Hepatocyte (in vitro differentiated cells): Measurements from ENCODE around the gene LDB2. TPM values are rescaled to one million over a fixed set of nuclear protein-coding genes. Genes with fewer than 3 reads are reported as not detected.

Experiments
- DNase-seq: peaks from one replicate; pipeline ENCODE4 v3.0.0-alpha.2; 2016; ENCODE audit warnings: low spot score
- H2AFZ ChIP-seq: fragments of 200-600 bp; sonication (generic); 2 replicates; pipeline ENCODE4 v1.6.0; 2016; ENCODE audit warnings: antibody characterized with exemption, mild to moderate bottlenecking
- H3K27ac ChIP-seq: fragments of 200-600 bp; sonication (generic); 2 replicates; pipeline ENCODE4 v1.5.1; 2016; ENCODE audit warnings: mild to moderate bottlenecking
- H3K27me3 ChIP-seq: fragments of 200-600 bp; sonication (generic); 2 replicates; pipeline ENCODE4 v1.6.1; 2016
- H3K36me3 ChIP-seq: fragments of 200-600 bp; sonication (generic); replicated peaks from 2 replicates; pipeline ENCODE4 v1.5.1; 2016; ENCODE audit warnings: low read depth; ENCODE audit not compliant: insufficient read depth
- H3K4me1 ChIP-seq: fragments of 200-600 bp; sonication (generic); 2 replicates; pipeline ENCODE4 v1.5.1; 2016; ENCODE audit warnings: mild to moderate bottlenecking, moderate library complexity; ENCODE audit not compliant: insufficient read depth
- H3K4me2 ChIP-seq: fragments of 200-600 bp; sonication (generic); 2 replicates; pipeline ENCODE4 v1.6.0; 2016
- H3K4me3 ChIP-seq: fragments of 200-600 bp; sonication (generic); 2 replicates; pipeline ENCODE4 v1.5.1; 2016; ENCODE audit warnings: mild to moderate bottlenecking
- H3K79me2 ChIP-seq: fragments of 200-600 bp; sonication (generic); 2 replicates; pipeline ENCODE4 v1.6.0; 2017; ENCODE audit warnings: mild to moderate bottlenecking
- H3K9me2 ChIP-seq: fragments of 200-600 bp; sonication (generic); replicated peaks from 2 replicates; pipeline ENCODE4 v1.6.0; 2017; ENCODE audit warnings: mild to moderate bottlenecking; ENCODE audit not compliant: insufficient read depth
- H3K9me3 ChIP-seq: fragments of 200-600 bp; sonication (generic); 2 replicates; pipeline ENCODE4 v1.5.1; 2016; ENCODE audit warnings: low read depth, mild to moderate bottlenecking
- H4K20me1 ChIP-seq: fragments of 200-600 bp; sonication (generic); 2 replicates; pipeline ENCODE4 v1.6.0; 2016; ENCODE audit warnings: mild to moderate bottlenecking; ENCODE audit not compliant: insufficient read depth, poor library complexity, severe bottlenecking
- CTCF ChIP-seq: fragments of 200-600 bp; sonication (generic); IDR thresholded peaks from 2 replicates; pipeline ENCODE4 v1.5.1; 2016; ENCODE audit warnings: antibody characterized with exemption, mild to moderate bottlenecking; ENCODE audit not compliant: poor library complexity
- EZH2 ChIP-seq: fragments of 200-600 bp; sonication (generic); IDR thresholded peaks from 2 replicates; pipeline ENCODE4 v1.6.1; 2016; ENCODE audit warnings: antibody characterized with exemption, mild to moderate bottlenecking, borderline replicate concordance
- EZH2phosphoT487 ChIP-seq: fragments of 200-600 bp; sonication (generic); IDR thresholded peaks from one replicate; pipeline ENCODE4 v1.6.1; 2018; ENCODE audit warnings: antibody characterized with exemption, mild to moderate bottlenecking, low read depth, moderate library complexity; ENCODE audit not compliant: unreplicated experiment, severe bottlenecking
- WGBS: methylation state at CpG from one replicate; pipeline ENCODE4 v1.1.6; 2016; ENCODE audit warnings: low lambda C conversion rate; ENCODE audit errors: missing lambda C conversion rate; 5-methylcytosine and 5-hydroxymethylcytosine counted together
- polyA plus RNA-seq: library from polyadenylated mRNA; unstranded; fragments of >200 nt; fragmentation: Nextera tagmentation; extraction: Ambion mirVana; gene quantifications from 2 replicates; pipeline ENCODE4 v1.2.1, GENCODE V29; 2016
- total RNA-seq: library from RNA; depleted of rRNA; stranded (reverse); fragments of >200 nt; gene quantifications from 2 replicates; pipeline ENCODE4 v1.2.3, GENCODE V29; 2014

The LDB2 gene
- total and polyA plus RNA-seq, 2 experiments from 2014 or later: 8.7 to 20.3 TPM

GRCh38 chr4:16694173-16694883 is 204.1 kb downstream of the LDB2 start:
- Histone ChIP-seq H3K27ac (peak overlapping the region; percentile 16), H3K36me3 (no peaks in the 10 kb centered on the region), H3K4me2 (no peak overlapping the region), H3K4me1 (peaks cover 4% of the 10 kb centered on the region), H3K27me3 (no peaks in the 10 kb centered on the region), H3K79me2 (no peaks in the 10 kb centered on the region), H4K20me1 (no peaks in the 10 kb centered on the region), H3K9me3 (no peaks in the 10 kb centered on the region), H3K9me2 (no peaks in the 10 kb centered on the region), H2AFZ (no peak overlapping the region), H3K4me3 (no peak overlapping the region)
- no peak for TF ChIP-seq EZH2
- WGBS: 66% methylated on average over 13 of the region's 13 CpGs
- no peak for DNase-seq

DNA sequence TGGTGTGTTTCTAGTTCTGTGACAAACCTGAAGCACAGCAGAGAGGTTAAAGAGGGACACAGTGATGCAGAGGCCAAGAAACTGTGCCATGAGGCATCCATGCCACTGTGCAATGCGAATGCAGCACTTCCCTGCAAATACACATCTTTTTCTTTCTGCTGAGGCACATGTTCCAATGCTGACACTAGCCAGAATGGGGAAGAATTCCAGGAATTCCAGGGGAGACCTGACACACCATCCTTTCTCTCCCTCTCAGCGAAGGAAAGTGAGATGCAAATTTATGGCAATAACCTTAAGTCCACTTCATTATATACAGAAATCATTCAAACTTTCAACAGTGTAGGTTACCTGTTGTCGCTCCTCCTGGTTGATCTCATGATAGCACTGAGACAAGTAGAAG is 204.8 kb downstream of the LDB2 start:
- Histone ChIP-seq H4K20me1 (no peaks in the 10 kb centered on the region), H3K27ac (no peak overlapping the region), H3K9me3 (no peaks in the 10 kb centered on the region), H2AFZ (no peak overlapping the region), H3K4me3 (no peak overlapping the region), H3K27me3 (no peaks in the 10 kb centered on the region), H3K4me2 (no peak overlapping the region), H3K9me2 (no peaks in the 10 kb centered on the region), H3K79me2 (no peaks in the 10 kb centered on the region), H3K4me1 (peaks cover 4% of the 10 kb centered on the region), H3K36me3 (no peaks in the 10 kb centered on the region)
- no peak for TF ChIP-seq EZH2phosphoT487
- no peak for TF ChIP-seq CTCF
- no peak for TF ChIP-seq EZH2
- DNase-seq: no peak
- WGBS: 79% methylated on average over 3 of the region's 3 CpGs

GRCh38 chr4:16692961-16693506 is 205.4 kb downstream of the LDB2 start:
- no peak overlapping the region for H3K4me2 ChIP-seq

More at GRCh38 chr4:16692961-16693506, 205.4 kb downstream of the LDB2 start:
- Histone ChIP-seq H2AFZ (no peak overlapping the region), H4K20me1 (no peaks in the 10 kb centered on the region), H3K79me2 (no peaks in the 10 kb centered on the region), H3K9me2 (no peaks in the 10 kb centered on the region), H3K27ac (peak overlapping the region; percentile 38), H3K9me3 (no peaks in the 10 kb centered on the region), H3K4me1 (peaks cover 4% of the 10 kb centered on the region), H3K4me3 (no peak overlapping the region), H3K27me3 (no peaks in the 10 kb centered on the region), H3K36me3 (no peaks in the 10 kb centered on the region)
- WGBS: 83% methylated on average over 9 of the region's 9 CpGs
- DNase-seq: no peak
- TF ChIP-seq EZH2phosphoT487 (no peak), EZH2 (no peak), CTCF (no peak)
